ENCODE data around the gene NOSTRIN.
"Not testable (repeated sequence)": the region's sequence is repeated elsewhere in the genome, so short reads cannot be mapped to it uniquely, and the experiment has no call there.

Gene NOSTRIN

GRCh38 chr2:168790226-168790902 is 12.1 kb upstream of the NOSTRIN start:
- DNase-seq: no peak

GRCh38 chr2:168791140-168791539 is 11.3 kb upstream of the NOSTRIN start:
- DNase-seq: not testable (repeated sequence)

- DNase-seq: no peak
These were observed 8.8 kb upstream of the NOSTRIN start for GRCh38 chr2:168793596-168793995.

- no peak for DNase-seq
These were observed 7.5 kb upstream of the NOSTRIN start for GRCh38 chr2:168794968-168795367.

- DNase-seq: no peak
These were observed 6.3 kb upstream of the NOSTRIN start for GRCh38 chr2:168796090-168796577.

- no peak for DNase-seq
These were observed 5.7 kb upstream of the NOSTRIN start for GRCh38 chr2:168796583-168797285.

- DNase-seq: no peak
These were observed 5.2 kb upstream of the NOSTRIN start for GRCh38 chr2:168797286-168797655.

- no peak for DNase-seq
These were observed 4.2 kb upstream of the NOSTRIN start for GRCh38 chr2:168798076-168798887.

- DNase-seq: no peak
These were observed 3.5 kb upstream of the NOSTRIN start for GRCh38 chr2:168798888-168799410.

GRCh38 chr2:168801471-168801870 is 966 bp upstream of the NOSTRIN start:
- DNase-seq: no peak

- DNase-seq: no peak
These were observed 655 bp downstream of the NOSTRIN start for GRCh38 chr2:168802859-168803725.

GRCh38 chr2:168804214-168804613 is 1.8 kb downstream of the NOSTRIN start:
- no peak for DNase-seq

GRCh38 chr2:168805615-168806014 is 3.2 kb downstream of the NOSTRIN start:
- DNase-seq: no peak

- DNase-seq: no peak
These were observed 7.1 kb downstream of the NOSTRIN start for GRCh38 chr2:168809537-168809936.

- no peak for DNase-seq
These were observed 7.8 kb downstream of the NOSTRIN start for GRCh38 chr2:168810235-168810634.

- DNase-seq: no peak
These were observed 9.3 kb downstream of the NOSTRIN start for GRCh38 chr2:168811696-168812095.

GRCh38 chr2:168814046-168814445 is 11.6 kb downstream of the NOSTRIN start:
- no peak for DNase-seq

GRCh38 chr2:168814939-168815907 is 12.8 kb downstream of the NOSTRIN start:
- no peak for DNase-seq

- no peak for DNase-seq
These were observed 13.9 kb downstream of the NOSTRIN start for GRCh38 chr2:168816369-168816768.

- no peak for DNase-seq
These were observed 16.7 kb downstream of the NOSTRIN start for GRCh38 chr2:168819050-168819715.
